HepG2 (cell line): Measurements from ENCODE around the gene RNF10. TPM values are rescaled to one million over a fixed set of nuclear protein-coding genes. Genes with fewer than 3 reads are reported as not detected.

Experiments
- ARID3A ChIP-seq: IDR thresholded peaks from 2 replicates; pipeline ENCODE4 v1.6.1; 2012; ENCODE audit warnings: low read depth, low read length, improper control_type of control experiment
- GMEB2 ChIP-seq: IDR thresholded peaks from 2 replicates; pipeline ENCODE4 v1.6.1; 2016; ENCODE audit warnings: missing biosample characterization, missing genetic modification reagents, low read depth
- JARID2 ChIP-seq: sonication (generic); formaldehyde crosslinking; IDR thresholded peaks from 2 replicates; pipeline ENCODE4 v1.8.1; 2023; ENCODE audit warnings: missing genetic modification reagents, inconsistent platforms; ENCODE audit not compliant: insufficient replicate concordance
- MAFK ChIP-seq, 2 experiments: IDR thresholded peaks in 1 of 2; conservative IDR thresholded peaks in 1 of 2; 2 replicates each; pipeline ENCODE4 v1.6.1; 2011; ENCODE audit warnings: improper control_type of control experiment in 2 of 2, low read length in 2 of 2
- RARA ChIP-seq: IDR thresholded peaks from 2 replicates; pipeline ENCODE4 v1.6.1; 2016; ENCODE audit warnings: missing genetic modification reagents, missing compliant biosample characterization
- SKI ChIP-seq: fragments of 450-650 bp; IDR thresholded peaks from one replicate; pipeline ENCODE4 v1.6.1; 2018; ENCODE audit warnings: mild to moderate bottlenecking; ENCODE audit not compliant: partially characterized antibody
- SNAI1 ChIP-seq: sonication (generic); formaldehyde crosslinking; IDR thresholded peaks from 2 replicates; pipeline ENCODE4 v1.5.0; 2020; ENCODE audit warnings: mild to moderate bottlenecking, missing genetic modification reagents, borderline replicate concordance
- TEAD2 ChIP-seq: sonication (generic); formaldehyde crosslinking; IDR thresholded peaks from 2 replicates; pipeline ENCODE4 v1.9.0; 2021; ENCODE audit warnings: missing genetic modification reagents
- U2AF2 ChIP-seq: fragments of 200-400 bp; formaldehyde crosslinking; IDR thresholded peaks from 2 replicates; pipeline ENCODE4 v1.6.1; 2017; ENCODE audit warnings: low read depth, mild to moderate bottlenecking, low read length
- ZBTB26 ChIP-seq: IDR thresholded peaks from 2 replicates; pipeline ENCODE4 v1.6.1; 2016; ENCODE audit warnings: missing compliant biosample characterization, missing genetic modification reagents, borderline replicate concordance
- ZBTB7B ChIP-seq: sonication (generic); formaldehyde crosslinking; IDR thresholded peaks from 2 replicates; pipeline ENCODE4 v1.4.0; 2020; ENCODE audit warnings: missing genetic modification reagents
- ZFP91 ChIP-seq: sonication (generic); formaldehyde crosslinking; IDR thresholded peaks from 2 replicates; pipeline ENCODE4 v1.9.0; 2022; ENCODE audit warnings: missing genetic modification reagents, mild to moderate bottlenecking, borderline replicate concordance
- ZKSCAN8 ChIP-seq: IDR thresholded peaks from 2 replicates; pipeline ENCODE4 v1.6.1; 2016; ENCODE audit warnings: borderline replicate concordance, missing genetic modification reagents, missing compliant biosample characterization
- ZNF234 ChIP-seq: sonication (generic); formaldehyde crosslinking; conservative IDR thresholded peaks from 2 replicates; pipeline ENCODE4 v1.5.1; 2020; ENCODE audit warnings: mild to moderate bottlenecking, missing genetic modification reagents
- ZNF30 ChIP-seq: sonication (generic); formaldehyde crosslinking; IDR thresholded peaks from 2 replicates; pipeline ENCODE4 v1.5.0; 2020; ENCODE audit warnings: mild to moderate bottlenecking, missing genetic modification reagents
- ZNF350 ChIP-seq: sonication (generic); formaldehyde crosslinking; IDR thresholded peaks from 2 replicates; pipeline ENCODE4 v1.4.0; 2020; ENCODE audit warnings: mild to moderate bottlenecking, low read depth, missing genetic modification reagents, borderline replicate concordance
- ZNF674 ChIP-seq: sonication (generic); formaldehyde crosslinking; IDR thresholded peaks from 2 replicates; pipeline ENCODE4 v1.5.0; 2020; ENCODE audit warnings: low read depth, mild to moderate bottlenecking, missing genetic modification reagents
- ZNF710 ChIP-seq: sonication (generic); formaldehyde crosslinking; IDR thresholded peaks from 2 replicates; pipeline ENCODE4 v1.5.0; 2020; ENCODE audit warnings: mild to moderate bottlenecking, missing genetic modification reagents, borderline replicate concordance
- ZNF720 ChIP-seq: sonication (generic); formaldehyde crosslinking; IDR thresholded peaks from 2 replicates; pipeline ENCODE4 v1.4.0; 2020; ENCODE audit warnings: missing genetic modification reagents
- polyA plus RNA-seq, 8 experiments: library from polyadenylated mRNA; depleted of rRNA in 3 of 8; stranded (reverse) in 7 of 8; unstranded in 1 of 8; fragments of >200 nt; fragmentation: Illumina TruSeq in 4 of 8; extraction: Trizol in 4 of 8; gene quantifications; 2 replicates each; pipeline versions ENCODE4 v1.2.1 to v1.2.3, GENCODE V29; 2011 to 2016; ENCODE audit warnings: low read depth in 4 of 8, missing spikeins in 1 of 8, mixed read lengths in 1 of 8; ENCODE audit not compliant: insufficient read depth in 1 of 8
- total RNA-seq, 5 experiments: library from RNA; depleted of rRNA; stranded (reverse); fragments of >200 nt; fragmentation: Illumina TruSeq; extraction: Trizol; gene quantifications; 2 replicates each; pipeline ENCODE4 v1.2.3, GENCODE V29; 2016; ENCODE audit warnings: low read depth in 1 of 5

The RNF10 gene
- total and polyA plus RNA-seq, 2 of the 13 experiments (the other 11 are each of a cell fraction or from before 2014, with no cell fraction given) = 62.5 to 88.0 TPM

- TF ChIP-seq RARA (CRISPR knock-in tag) = 0 out of 2 replicates have a peak, but pooled peaks have one; percentile 7
- TF ChIP-seq TEAD2 (CRISPR knock-in tag) = no peak
- no peak for TF ChIP-seq ZNF710 (CRISPR knock-in tag)
- TF ChIP-seq ZBTB7B (CRISPR knock-in tag) = peak; percentile 29; the same call in 1 of the 2 replicates
- TF ChIP-seq ARID3A = no peak; the same call in 1 of the 2 replicates
- TF ChIP-seq MAFK (conservative IDR thresholded peaks at IDR 0.05 in 1 of 2, IDR thresholded peaks at IDR 0.05 in 1 of 2; ENCODE audit: low read length in 2 of 2) = no peak
- no peak for TF ChIP-seq JARID2
- 0 out of 2 replicates have a peak, but pooled peaks have one; percentile 29 for TF ChIP-seq ZBTB26
- TF ChIP-seq GMEB2 (CRISPR knock-in tag) = 0 out of 2 replicates have a peak, but pooled peaks have one; percentile 43
- TF ChIP-seq SKI = peak; percentile 16
- TF ChIP-seq ZNF720 (CRISPR knock-in tag) = no peak
- TF ChIP-seq ZNF234 (CRISPR knock-in tag) = no peak
- TF ChIP-seq ZNF674 = no peak
- no peak for TF ChIP-seq ZNF30 (CRISPR knock-in tag)
- peak; percentile 39; the same call in 1 of the 2 replicates for TF ChIP-seq ZNF350
- TF ChIP-seq ZFP91 (CRISPR knock-in tag) = peak; percentile 50
- peak; percentile 93 for TF ChIP-seq U2AF2
- TF ChIP-seq SNAI1 (CRISPR knock-in tag) = peak; percentile 64; the same call in 1 of the 2 replicates
- no peak for TF ChIP-seq ZKSCAN8 (CRISPR knock-in tag)
These were observed 38.3 kb upstream of the RNF10 start, which contains the start of gene DYNLL1 (continued) for GRCh38 chr12:120495731-120496412.
